GM21619 (cell line): Measurements from ENCODE around the gene TRAPPC3.
A peak's percentile ranks its signal among the peaks of the same experiment; 100 is the strongest.
"Not testable (repeated sequence)": the region's sequence is repeated elsewhere in the genome, so short reads cannot be mapped to it uniquely, and the experiment has no call there.

Experiments
- ATAC-seq: cut with Tn5 transposase; IDR thresholded peaks from one replicate; pipeline ENCODE4 v1.9.1; 2021; ENCODE audit not compliant: unreplicated experiment

TRAPPC3 gene

GRCh38 chr1:36166938-36167905 lies 17.9 kb upstream of the TRAPPC3 start:
- ATAC-seq = no peak

GRCh38 chr1:36166136-36166535 lies 16.9 kb upstream of the TRAPPC3 start:
- no peak for ATAC-seq

GRCh38 chr1:36165145-36165544 lies 15.9 kb upstream of the TRAPPC3 start:
- ATAC-seq = no peak

GRCh38 chr1:36164361-36164760 lies 15.1 kb upstream of the TRAPPC3 start:
- no peak for ATAC-seq

GRCh38 chr1:36163426-36163825 lies 14.1 kb upstream of the TRAPPC3 start:
- ATAC-seq = no peak

DNA sequence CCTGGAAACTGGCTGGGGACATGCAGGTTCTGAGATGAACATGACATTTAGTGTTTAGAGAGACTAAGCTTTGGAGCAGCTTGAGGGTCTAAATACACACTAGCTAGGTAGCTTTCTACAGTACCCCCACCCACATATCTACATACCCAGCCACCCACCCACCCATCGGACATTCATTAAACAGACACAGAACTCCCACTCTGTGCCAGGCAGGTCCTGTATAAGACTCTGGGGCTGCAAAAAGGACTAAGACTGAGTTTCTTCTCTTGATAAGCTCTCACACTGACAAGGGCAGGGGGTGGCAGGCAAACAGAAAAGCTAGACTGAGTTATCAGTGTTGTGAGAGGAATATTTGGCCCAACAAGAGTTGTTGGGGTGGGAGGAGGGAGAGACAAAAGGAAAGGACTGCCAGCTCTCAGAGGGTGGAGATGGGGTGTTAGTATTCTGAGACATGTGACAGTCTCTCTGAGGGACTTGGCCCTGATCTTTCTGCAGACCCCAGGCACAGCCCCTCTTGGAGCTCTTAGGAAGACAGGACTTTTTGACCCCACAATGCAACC lies 13.5 kb upstream of the TRAPPC3 start:
- no peak for ATAC-seq

- no peak for ATAC-seq
Measured at GRCh38 chr1:36161641-36162531, 12.6 kb upstream of the TRAPPC3 start.

- peak; percentile 38 for ATAC-seq
Measured at GRCh38 chr1:36160949-36161485, 11.7 kb upstream of the TRAPPC3 start.

DNA sequence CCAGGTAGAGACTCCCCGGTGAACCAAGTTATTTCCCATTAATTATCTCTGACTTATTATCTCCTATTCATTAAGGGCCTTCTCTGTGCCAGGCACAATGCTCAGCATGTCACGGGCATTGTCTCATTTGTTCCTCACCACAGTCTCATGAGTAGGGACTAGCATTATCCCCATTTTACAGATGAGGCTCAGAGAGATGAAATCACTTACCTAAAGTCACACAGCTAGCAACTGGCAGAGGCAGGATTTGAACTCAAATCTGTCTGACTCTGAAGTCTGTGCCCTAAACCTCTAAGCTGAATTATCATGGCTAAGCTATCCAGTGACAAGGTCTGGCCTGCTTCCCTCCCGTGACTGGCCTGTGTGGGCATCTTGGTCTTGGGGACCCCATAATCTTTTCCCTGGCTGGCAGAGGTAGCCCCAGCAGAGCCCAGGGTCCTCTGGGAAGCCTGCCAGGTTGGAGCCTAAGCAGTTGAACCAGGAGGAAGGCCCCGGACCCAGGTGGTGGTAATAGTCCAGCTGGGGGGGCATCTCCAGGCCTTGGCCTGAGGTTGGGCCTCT lies 11.2 kb upstream of the TRAPPC3 start:
- no peak for ATAC-seq

GRCh38 chr1:36159614-36160387 lies 10.5 kb upstream of the TRAPPC3 start:
- no peak for ATAC-seq

- not testable (repeated sequence) for ATAC-seq
Measured at GRCh38 chr1:36158827-36159252, 9.6 kb upstream of the TRAPPC3 start.

DNA sequence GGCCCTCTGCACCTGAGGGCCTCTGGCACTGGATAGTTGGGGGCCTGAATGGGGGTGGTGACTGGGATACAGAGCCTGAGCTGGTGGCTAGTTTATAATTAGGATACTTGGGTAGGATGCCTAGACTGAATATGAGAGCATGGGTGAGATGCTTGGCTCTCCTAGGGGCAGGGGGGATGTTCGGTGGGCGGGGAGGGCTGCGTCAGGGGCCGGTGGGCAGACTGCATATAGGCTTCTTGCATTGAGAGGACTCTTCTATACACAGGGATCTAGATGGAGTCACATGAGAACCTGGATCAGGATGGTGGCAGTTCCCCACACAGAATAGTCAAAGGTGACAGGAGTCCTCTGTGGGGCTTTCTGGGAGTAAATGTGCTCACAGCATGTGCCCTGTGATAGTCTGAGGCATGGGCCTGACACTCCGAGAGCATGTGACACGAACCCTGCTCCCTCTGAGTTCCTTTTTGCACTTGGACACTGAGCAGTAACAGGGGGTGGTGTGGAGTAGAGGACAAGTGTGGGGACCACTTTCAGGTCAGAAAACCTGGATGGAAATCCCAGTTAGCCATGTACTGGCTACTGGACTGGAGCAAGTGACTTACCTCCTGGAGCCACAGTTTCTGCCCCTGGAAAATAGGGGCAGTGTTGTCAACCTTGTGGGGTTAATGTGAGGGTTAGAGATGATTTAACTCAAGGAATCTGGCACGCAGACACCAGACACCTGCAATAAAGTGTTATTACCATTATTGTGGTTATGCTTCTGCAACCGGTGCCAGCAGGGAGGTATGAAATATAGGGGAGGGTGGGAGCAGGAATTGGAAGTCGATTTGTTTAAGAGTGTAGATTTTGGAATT lies 8.9 kb upstream of the TRAPPC3 start:
- no peak for ATAC-seq

- ATAC-seq = no peak
Measured at GRCh38 chr1:36157115-36157903, 8.0 kb upstream of the TRAPPC3 start.

DNA sequence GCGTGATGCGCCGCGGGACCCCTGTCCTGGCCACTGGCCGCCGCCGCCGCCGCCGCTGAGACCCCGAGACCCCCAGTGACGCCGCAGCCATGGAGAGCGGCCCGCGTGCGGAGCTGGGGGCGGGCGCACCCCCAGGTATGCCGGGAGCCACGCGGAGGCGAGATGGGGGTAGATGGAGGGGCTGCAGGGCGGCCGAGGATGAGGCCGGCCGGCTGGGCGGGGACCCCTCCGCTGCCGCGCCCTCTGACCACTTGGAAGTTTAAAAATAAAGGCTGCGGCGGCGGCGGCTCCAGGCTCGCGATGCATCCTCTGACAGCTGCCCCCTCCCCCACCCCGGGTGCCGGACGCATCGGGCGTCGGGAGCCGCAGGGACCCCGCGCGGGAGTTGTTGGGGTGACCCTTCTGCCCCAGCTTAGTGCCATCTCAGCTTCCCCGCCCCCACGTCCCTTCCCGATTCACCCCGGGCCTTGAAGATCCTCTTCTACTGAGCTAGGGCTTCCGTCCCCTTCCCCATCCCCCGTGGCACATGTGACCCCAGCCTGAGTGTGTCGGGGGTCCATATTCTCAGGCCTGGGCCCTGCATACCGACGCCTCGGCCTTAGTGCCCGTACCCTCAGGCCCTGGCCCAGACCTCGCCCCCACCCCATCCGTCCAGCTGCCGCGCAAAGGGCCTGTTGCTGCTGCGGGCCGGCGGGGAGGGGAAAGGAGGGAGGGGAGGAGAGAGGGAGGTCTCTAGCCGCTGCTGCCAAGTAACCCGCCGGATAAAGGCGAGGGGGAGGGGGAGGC lies 7.2 kb upstream of the TRAPPC3 start:
- peak; percentile 31 for ATAC-seq

GRCh38 chr1:36155408-36156328 lies 6.4 kb upstream of the TRAPPC3 start, which contains the start of gene MAP7D1:
Gene MAP7D1 (plus strand): TSS chr1:36156160. CDS start chr1:36156418, 258 bp downstream.
- ATAC-seq = peak; percentile 44

DNA sequence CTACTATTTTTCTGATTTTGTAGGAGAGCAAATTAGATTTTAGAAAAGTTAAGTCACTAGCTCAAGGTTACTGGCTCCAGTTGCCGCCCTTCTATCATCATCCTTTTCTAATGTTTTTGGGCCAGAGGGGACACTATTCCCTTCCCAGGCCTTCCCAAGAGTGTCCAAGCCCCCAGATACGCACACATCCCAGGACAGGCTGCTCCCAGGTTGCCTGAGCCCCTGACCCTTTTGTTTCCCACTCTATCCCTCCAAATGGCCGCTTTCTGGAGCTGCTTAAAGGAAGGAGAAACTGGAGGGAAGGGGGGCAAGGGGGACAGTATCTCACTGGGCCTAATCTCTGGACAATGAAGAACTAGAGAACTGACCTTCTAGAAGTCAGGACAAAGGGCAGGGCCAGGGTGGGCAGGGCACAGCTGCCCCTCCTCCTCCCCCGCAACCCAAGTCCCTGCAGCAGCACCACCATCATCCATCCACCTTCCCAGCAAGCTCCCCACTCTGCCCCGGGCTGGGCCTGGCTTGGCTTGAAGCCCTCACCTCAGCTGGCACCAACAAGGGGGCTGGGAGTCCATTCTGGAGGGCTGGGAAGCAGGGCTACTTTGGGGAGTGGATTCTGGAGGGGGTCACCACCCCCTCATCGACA lies 5.6 kb upstream of the TRAPPC3 start:
- ATAC-seq = no peak
